Thymus (tissue), 11 donors: Measurements from ENCODE around the gene DCST1. TPM values are rescaled to one million over a fixed set of nuclear protein-coding genes. Genes with fewer than 3 reads are reported as not detected.

ENCODE experiments used
- DNase-seq, 9 donors: peaks; one replicate each; pipeline ENCODE4 v3.0.0-alpha.2; 2013; ENCODE audit warnings: low spot score in 9 of 9, low read depth in 6 of 9, missing footprints in 1 of 9
- H3K27ac ChIP-seq, 2 donors: one replicate each; pipeline ENCODE4 v1.5.1; 2013; ENCODE audit warnings: control low read depth in 1 of 2, low read depth in 1 of 2, low read length in 1 of 2, mild to moderate bottlenecking in 1 of 2, moderate library complexity in 1 of 2
- H3K27me3 ChIP-seq, 2 donors: one replicate each; pipeline ENCODE4 v1.5.1; 2013; ENCODE audit warnings: low read length in 1 of 2; ENCODE audit not compliant: control insufficient read depth in 2 of 2, insufficient read depth in 1 of 2
- H3K36me3 ChIP-seq, 2 donors: one replicate each; pipeline ENCODE4 v1.5.1; 2013; ENCODE audit warnings: low read length in 1 of 2, mild to moderate bottlenecking in 1 of 2, moderate library complexity in 1 of 2; ENCODE audit not compliant: control insufficient read depth in 2 of 2, insufficient read depth in 2 of 2
- H3K4me1 ChIP-seq, 2 donors: one replicate each; pipeline ENCODE4 v1.5.1; 2013; ENCODE audit warnings: low read length in 2 of 2; ENCODE audit not compliant: control insufficient read depth in 2 of 2, insufficient read depth in 2 of 2
- H3K4me3 ChIP-seq, 2 donors: one replicate each; pipeline ENCODE4 v1.5.1; 2013; ENCODE audit warnings: low read length in 2 of 2, control low read depth in 1 of 2, mild to moderate bottlenecking in 1 of 2
- H3K9me3 ChIP-seq, 2 donors: one replicate each; pipeline ENCODE4 v1.5.1; 2013; ENCODE audit warnings: low read length in 1 of 2, mild to moderate bottlenecking in 1 of 2; ENCODE audit not compliant: control insufficient read depth in 2 of 2, insufficient read depth in 1 of 2
- WGBS: extraction: QIAGEN DNeasy Blood & Tissue Kit; methylation state at CpG from one replicate; pipeline ENCODE4 v1.1.7; 2013; 5-methylcytosine and 5-hydroxymethylcytosine counted together
- polyA plus RNA-seq: library from polyadenylated mRNA; stranded (reverse); fragments of 200-250 nt; gene quantifications from one replicate; pipeline ENCODE4 v1.2.3, GENCODE V29; 2013
- total RNA-seq: library from RNA; stranded (reverse); fragments of 120-200 nt; gene quantifications from one replicate; pipeline ENCODE4 v1.2.4, GENCODE V29; 2013
- donor health status: healthy.

The DCST1 gene
- total and polyA plus RNA-seq, 2 donors, result not detected

DNA sequence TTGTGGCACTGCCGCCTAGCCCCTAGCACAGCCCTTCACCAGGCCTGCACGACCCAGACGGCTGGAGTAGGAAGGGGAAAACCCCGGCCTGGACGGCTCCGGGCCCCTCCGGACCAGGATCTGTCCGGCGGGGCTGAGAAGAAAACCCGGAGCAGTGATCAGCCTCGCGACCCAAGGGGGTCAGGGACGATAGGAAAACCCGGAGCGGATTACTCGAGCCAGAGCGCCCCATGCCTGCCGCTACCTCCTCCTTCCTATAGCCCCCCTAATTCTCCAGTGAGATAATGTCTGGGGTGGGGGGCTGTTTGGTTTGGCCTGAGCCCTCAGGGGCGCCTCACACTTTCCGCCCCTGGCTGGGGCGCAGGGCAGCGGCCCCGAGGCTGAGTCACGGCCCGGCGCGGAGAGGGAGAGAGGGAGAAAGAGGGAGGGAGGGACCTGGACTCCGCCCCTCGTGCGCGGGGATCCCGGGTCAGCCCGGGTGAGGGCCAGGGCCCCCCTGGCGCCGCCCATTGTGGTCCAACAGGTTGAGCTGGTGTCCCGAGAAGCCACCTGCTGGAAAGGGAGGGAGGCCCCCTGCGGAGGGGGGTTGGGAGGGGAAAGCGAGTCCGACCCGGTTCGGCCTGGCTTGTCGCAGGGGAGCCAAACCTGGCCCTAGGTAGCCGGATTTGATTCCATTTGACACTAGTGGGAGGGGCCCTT is 32.7 kb upstream of the DCST1 start:
- Histone ChIP-seq H3K27me3 (peaks cover 62 to 96% of the 10 kb centered on the region in 2 donors), H3K4me3 (peak overlapping the region; percentile 47 to 48), H3K36me3 (no peaks in the 10 kb centered on the region), H3K4me1 (peaks cover 3 to 84% of the 10 kb centered on the region in 2 donors), H3K9me3 (peaks cover 0 to 19% of the 10 kb centered on the region in 2 donors), H3K27ac (peak overlapping the region; percentile 79 to 83)
- peak in 1 of 9 donors; percentile 72 for DNase-seq
- 1% methylated on average over 43 of the region's 43 CpGs for WGBS

DNA sequence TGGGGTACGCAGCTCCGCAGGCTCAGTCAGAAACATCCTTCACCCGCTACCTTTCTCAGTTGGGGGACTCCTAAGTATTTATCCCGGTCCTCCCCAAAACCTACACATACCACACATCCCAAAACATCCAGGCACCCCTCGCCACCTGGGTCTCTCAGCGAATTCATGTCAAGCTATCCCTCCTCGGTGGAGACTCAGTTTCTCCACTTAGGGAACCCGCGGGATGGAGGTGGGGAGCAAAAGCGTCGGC is 32.3 kb upstream of the DCST1 start:
- no peak for DNase-seq
- WGBS, result 2% methylated on average over 11 of the region's 11 CpGs
- Histone ChIP-seq H3K4me1 (peaks cover 3 to 89% of the 10 kb centered on the region in 2 donors), H3K27me3 (peaks cover 58 to 95% of the 10 kb centered on the region in 2 donors), H3K36me3 (no peaks in the 10 kb centered on the region), H3K9me3 (peaks cover 0 to 19% of the 10 kb centered on the region in 2 donors), H3K27ac (peak overlapping the region; percentile 79 to 87), H3K4me3 (peak overlapping the region; percentile 47 to 48)

DNA sequence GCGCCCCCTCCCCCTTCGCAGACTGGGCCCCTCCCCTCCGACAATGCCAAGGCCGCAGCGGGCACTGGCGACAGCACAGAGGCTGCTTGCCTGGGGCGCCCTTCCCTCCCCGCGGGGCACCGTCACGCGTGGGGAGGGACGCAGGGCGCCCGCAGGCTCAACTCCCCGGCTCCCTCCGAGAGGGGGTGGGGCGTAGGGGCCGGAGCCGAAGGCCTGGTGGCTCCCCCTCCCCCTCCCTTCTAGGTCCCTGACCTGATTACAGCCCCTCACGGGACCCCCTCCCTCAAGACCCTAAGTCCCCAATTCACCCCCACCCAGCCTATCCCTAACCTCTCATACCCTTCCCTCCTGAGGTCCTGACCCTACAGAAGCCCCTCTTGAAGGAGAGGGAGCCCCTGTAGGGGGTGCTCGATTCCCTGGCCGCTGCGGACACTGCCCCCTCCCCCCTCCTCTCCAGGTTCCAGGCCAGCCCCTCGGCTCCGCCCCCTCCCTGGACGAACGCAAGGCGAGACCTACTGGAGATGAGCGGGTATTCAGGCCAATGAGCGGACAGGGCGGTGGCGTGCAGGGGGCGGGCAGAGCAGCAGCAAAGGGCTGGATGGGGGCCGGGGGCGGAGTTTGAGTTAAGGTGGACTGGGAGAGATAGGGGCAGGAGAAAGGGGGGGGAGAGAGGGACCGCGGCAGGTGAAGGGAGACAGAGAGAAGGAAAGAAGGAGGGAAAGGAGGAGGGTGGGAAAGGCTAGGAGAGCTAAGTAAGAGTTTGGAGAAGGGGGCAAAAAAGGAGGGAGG is 31.8 kb upstream of the DCST1 start:
- WGBS, result 1% methylated on average over 38 of the region's 38 CpGs
- Histone ChIP-seq H3K4me3 (peak overlapping the region; percentile 47 to 48), H3K27me3 (peaks cover 54 to 91% of the 10 kb centered on the region in 2 donors), H3K4me1 (peaks cover 3 to 94% of the 10 kb centered on the region in 2 donors), H3K36me3 (no peaks in the 10 kb centered on the region), H3K9me3 (peaks cover 0 to 19% of the 10 kb centered on the region in 2 donors), H3K27ac (peak overlapping the region; percentile 79 to 87)
- DNase-seq, result peak in 4 of 9 donors; percentile 68 to 87 (median 72)

DNA sequence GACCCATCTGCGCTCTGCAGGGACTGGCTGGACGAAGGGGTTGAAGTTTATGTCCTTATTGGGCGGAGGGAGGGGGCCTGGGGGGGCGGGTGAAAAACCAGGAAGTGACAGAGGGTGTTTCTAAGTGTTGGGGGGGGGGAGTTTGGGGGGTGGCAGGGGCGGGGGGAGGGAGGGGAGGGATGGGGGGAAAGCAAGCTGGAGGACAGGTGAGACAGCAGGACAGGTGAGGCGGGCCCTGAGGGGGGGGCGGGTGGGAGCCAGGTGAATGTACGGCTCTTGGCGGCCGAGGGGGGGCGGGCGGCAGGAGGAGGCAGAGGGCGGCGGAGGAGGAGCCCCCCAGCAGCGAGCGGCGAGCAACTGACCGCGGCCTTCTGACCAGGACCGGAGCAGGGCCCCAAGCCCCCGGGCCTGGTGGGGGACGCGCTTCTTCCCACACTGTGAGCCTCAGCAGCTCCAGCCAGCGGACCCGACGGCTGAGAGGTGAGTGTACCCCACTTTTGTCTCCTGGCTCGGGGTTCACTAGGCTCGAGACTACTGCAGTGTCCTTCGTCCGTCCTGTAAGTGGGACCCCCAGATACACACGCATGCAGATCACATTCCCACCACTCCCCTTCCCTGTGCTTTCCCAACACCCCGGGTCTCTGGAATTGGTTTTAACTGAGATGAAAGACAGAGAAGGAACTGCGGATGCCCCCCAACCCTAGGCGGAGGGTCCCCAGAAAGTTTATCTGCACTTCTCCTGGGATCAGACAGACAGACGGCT is 31.0 kb upstream of the DCST1 start, which contains the start of gene ZBTB7B:
Gene ZBTB7B, plus strand, starts transcription at position 339 of the 763 bp plus-strand sequence. CDS start 11,859 bp downstream, outside the sequence.
- 2% methylated on average over 34 of the region's 35 CpGs for WGBS
- H3K4me1 ChIP-seq, result peaks cover 3 to 94% of the 10 kb centered on the region in 2 donors
- peaks cover 0 to 19% of the 10 kb centered on the region in 2 donors for H3K9me3 ChIP-seq
- no peaks in the 10 kb centered on the region for H3K36me3 ChIP-seq
- peak within 1 kb of the TSS; percentile 79 to 87 for H3K27ac ChIP-seq
- peak within 1 kb of the TSS; percentile 48 to 52 for H3K4me3 ChIP-seq
- no peak for DNase-seq
- H3K27me3 ChIP-seq, result peaks cover 47 to 84% of the 10 kb centered on the region in 2 donors

DNA sequence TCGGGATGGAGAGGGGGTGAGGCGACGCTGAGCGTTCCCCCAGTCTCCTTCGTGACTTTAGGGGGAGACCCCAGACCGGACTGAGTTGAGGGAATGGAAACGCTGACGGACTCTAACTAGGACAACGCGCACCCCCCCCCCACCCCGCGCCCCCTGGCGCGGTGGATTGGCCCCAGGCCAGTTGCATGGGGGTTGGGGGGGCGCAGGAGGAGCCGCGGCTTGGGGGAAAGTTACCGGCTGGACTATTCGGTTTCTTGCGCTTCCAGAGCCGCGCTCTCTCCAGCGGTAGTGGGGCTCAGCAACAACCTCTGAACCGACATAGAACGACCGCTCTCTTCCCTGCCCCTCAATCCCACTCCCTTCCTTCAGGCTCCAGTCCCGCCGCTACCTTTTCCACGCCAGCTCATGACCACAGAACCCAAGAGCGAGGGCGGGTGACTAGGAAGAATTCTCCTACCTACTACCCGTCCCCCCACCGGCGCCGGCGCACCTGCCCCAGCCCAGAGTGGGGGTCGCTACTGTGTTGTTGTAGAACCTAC is 30.3 kb upstream of the DCST1 start:
- H3K27me3 ChIP-seq, result peaks cover 42 to 80% of the 10 kb centered on the region in 2 donors
- WGBS, result 1% methylated on average over 37 of the region's 37 CpGs
- H3K27ac ChIP-seq, result peak overlapping the region; percentile 51 to 86
- H3K4me1 ChIP-seq, result peaks cover 3 to 94% of the 10 kb centered on the region in 2 donors
- no peaks in the 10 kb centered on the region for H3K36me3 ChIP-seq
- no peak for DNase-seq
- H3K4me3 ChIP-seq, result peak overlapping the region; percentile 48 to 52
- H3K9me3 ChIP-seq, result peaks cover 0 to 16% of the 10 kb centered on the region in 2 donors

DNA sequence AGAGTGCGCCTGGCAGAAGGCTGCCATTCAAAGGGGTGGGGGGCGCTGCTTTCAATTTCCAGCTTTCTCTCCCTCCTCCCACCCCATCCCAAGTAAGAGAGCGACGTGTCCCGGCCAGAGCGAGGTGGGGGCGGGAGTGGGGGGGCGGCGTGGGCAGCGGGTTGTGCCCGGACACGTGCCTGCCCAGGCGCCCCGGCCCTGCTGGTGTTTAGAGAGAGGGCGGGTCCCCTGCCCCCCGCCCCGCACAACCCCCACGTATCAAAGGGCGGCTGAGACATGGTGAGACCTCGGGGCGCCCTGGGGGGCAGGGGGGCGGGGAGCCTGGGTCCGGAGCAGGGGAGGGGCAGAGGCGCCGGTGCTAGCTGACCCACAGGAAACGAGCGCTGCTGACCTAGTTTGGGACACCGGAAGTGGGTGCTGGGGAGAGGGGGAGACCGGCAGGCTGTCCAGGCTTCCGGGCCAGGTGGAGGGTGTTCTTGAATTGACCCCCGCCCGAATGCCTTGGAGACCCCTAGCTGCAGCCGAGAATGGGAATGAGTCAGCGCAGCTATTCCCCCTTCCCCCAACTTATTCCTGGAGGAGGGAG is 29.8 kb upstream of the DCST1 start:
- peaks cover 3 to 94% of the 10 kb centered on the region in 2 donors for H3K4me1 ChIP-seq
- peaks cover 42 to 79% of the 10 kb centered on the region in 2 donors for H3K27me3 ChIP-seq
- no peak for DNase-seq
- H3K36me3 ChIP-seq, result no peaks in the 10 kb centered on the region
- 9% methylated on average over 34 of the region's 34 CpGs for WGBS
- H3K9me3 ChIP-seq, result peaks cover 0 to 16% of the 10 kb centered on the region in 2 donors
- H3K27ac ChIP-seq, result peak overlapping the region; percentile 51 to 86
- H3K4me3 ChIP-seq, result peak overlapping the region; percentile 48 to 52

DNA sequence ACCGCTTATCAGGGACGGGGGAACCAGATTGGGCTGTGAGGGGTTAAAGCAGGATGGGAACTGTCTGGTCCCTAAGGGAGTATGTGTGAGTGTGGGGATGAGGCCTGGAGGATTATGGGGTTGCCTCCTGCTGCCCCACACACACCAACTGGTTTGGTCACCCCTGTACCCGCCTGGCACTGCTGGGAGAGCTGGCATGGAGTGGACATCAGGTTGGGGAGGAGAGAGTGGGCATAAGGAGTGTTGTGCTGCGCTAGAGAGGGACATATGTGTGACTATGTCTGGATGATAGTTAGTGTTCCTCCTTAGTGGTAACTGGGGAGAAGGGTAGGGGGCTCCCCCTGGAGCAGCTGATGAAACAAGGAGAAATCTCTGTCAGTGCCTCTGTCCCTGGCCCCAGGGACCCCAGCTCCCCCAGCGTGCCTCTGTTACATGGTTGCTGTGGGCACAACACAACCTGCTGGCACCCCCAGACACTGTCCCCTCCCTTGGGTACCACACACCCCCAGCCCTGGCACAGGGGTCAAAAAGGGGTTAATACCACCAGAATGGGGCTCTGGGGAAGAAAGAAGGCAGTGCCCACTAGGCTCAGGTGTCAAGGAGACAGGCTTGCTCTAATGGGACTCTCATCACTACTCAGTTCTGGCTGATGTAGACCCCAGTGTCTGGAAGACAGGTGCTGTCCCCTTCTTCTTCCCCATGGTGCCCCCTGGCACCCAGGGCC is 29.1 kb upstream of the DCST1 start:
- Histone ChIP-seq H3K4me1 (peaks cover 2 to 94% of the 10 kb centered on the region in 2 donors), H3K36me3 (no peaks in the 10 kb centered on the region), H3K9me3 (peaks cover 0 to 16% of the 10 kb centered on the region in 2 donors), H3K27ac (peak overlapping the region; percentile 10 to 28), H3K4me3 (peak overlapping the region; percentile 48 to 52), H3K27me3 (peaks cover 39 to 79% of the 10 kb centered on the region in 2 donors)
- 92% methylated on average over 5 of the region's 5 CpGs for WGBS
- no peak for DNase-seq
